Amniotic epithelial cell (primary cell): ENCODE results near the gene SNRNP35.
A peak's percentile ranks its signal among the peaks of the same experiment; 100 is the strongest.
"Not testable (repeated sequence)": the region's sequence is repeated elsewhere in the genome, so short reads cannot be mapped to it uniquely, and the experiment has no call there.

Experiments
- DNase-seq: peaks from one replicate; pipeline ENCODE4 v3.0.0-alpha.2; 2010; ENCODE audit warnings: low read depth

SNRNP35 gene

GRCh38 chr12:123449249-123449733, 8.6 kb upstream of the SNRNP35 start:
- no peak for DNase-seq

DNA sequence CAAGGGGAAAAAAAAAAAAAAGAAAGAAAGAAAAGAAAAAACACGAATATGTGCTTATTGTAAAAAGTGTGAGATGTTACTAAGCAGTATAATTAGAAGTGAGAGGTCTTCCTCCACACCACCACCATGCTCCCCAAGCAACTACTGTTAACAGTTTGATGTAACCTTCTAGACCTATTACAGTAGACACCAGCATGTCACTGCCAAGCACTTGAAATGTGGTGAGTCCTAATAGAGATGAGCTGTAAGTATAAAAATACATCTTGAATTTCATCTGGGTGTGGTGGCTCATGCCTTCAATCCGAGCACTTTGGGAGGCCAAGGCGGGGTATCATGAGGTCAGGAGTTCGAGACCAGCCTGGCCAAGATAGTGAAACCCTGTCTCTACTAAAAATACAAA, 8.1 kb upstream of the SNRNP35 start:
- no peak for DNase-seq

- DNase-seq, result no peak
These were observed 7.3 kb upstream of the SNRNP35 start for GRCh38 chr12:123450636-123451035.

DNA sequence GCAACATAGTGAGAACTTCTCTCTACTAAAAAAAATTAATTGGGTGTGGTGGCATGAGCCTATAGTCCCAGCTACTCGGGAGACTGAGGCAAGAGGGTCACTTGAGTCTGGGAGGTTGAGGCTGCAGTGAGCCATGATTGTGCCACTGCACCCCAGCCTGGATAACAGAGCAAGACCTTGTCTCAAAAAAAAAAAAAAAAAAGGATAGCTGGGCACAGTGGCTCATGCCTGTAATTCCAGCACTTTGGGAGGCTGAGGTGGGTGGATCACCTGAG, 5.7 kb upstream of the SNRNP35 start:
- DNase-seq, result not testable (repeated sequence)

DNA sequence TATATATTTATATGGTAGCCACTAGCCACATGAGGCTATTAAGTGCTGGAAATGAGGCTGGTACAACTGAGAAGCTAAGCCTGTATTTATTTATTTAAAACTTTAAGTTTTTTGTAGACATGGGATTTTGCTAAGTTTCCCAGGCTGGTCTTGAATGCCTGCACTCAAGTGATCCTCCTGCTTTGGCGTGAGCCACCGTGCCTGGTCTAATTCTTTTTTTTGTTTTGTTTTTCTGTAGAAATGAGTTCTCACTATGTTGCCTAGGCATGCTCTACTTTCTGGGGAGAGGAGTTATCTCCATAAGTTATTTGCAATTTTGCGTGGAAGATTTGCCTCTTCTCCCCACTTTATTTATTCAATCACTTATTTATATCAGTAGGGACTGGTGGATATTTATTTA, 4.8 kb upstream of the SNRNP35 start:
- DNase-seq, result no peak

- not testable (repeated sequence) for DNase-seq
These were observed 5.2 kb downstream of the SNRNP35 start for GRCh38 chr12:123463174-123463573.

- DNase-seq, result no peak
These were observed 7.1 kb downstream of the SNRNP35 start for GRCh38 chr12:123465084-123465483.

- no peak for DNase-seq
These were observed 10.8 kb downstream of the SNRNP35 start for GRCh38 chr12:123468786-123469185.

DNA sequence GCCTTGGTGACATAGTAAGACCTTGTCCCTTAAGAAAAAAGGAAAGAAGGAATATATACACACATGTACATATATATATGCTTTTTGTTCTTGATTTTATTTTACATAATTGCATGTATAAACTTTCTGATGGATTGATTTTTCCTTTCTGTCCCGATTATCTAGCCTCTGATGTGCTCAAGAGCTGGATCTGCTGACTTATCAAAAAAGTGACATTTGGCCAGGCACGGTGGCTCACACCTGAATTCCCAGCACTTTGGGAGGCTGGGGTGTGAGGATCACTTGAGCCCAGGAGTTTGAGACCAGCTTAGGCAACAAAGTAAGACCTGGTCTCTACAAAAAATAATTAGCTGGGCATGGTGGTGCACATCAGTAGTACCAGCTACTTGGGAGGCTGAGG, 12.0 kb downstream of the SNRNP35 start:
- no peak for DNase-seq

- peak; percentile 96 for DNase-seq
These were observed 13.6 kb downstream of the SNRNP35 start for GRCh38 chr12:123471374-123472068.

GRCh38 chr12:123472438-123472849, 14.5 kb downstream of the SNRNP35 start:
- no peak for DNase-seq

GRCh38 chr12:123474485-123475245, 16.7 kb downstream of the SNRNP35 start:
- no peak for DNase-seq

GRCh38 chr12:123475246-123475703, 17.3 kb downstream of the SNRNP35 start:
- DNase-seq, result no peak

DNA sequence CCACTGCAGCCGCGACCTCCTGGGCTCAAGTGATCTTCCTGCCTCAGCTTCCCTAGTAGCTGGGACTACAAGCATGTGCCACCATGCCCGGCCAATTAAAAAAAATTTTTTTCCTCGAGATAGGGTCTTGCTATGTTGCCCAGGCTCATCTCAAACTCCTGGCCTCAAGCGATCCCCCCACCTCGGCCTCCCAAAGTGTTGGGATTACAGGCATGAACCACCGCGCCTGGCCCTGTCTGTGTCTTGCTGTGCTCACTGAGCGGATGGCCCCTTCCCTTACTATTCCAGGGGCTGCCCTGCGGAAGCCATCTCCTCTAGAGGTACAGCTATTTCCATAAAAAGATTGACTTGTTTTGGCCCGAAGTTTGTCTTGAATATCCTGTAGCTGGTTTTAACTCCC, 20.1 kb downstream of the SNRNP35 start:
- no peak for DNase-seq

DNA sequence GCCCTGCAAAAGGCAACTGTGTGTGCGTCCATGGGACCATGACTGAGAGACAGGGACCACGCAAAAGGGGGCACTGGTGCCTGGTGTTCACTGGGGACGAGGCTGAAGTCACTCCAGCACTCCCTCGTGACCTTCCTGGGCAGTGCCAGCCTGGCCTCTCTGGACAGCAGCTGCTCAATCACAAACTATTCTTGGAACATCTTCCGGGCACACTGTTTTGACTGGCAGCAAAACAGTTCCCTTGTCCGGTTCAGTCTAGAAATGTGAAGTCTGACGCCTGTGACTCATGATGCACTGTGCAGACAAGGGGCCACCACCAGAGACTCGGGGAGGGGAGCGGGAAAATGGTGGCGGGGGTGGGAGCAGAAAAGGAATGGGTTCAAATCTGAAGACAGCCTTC, 20.8 kb downstream of the SNRNP35 start:
- no peak for DNase-seq

DNA sequence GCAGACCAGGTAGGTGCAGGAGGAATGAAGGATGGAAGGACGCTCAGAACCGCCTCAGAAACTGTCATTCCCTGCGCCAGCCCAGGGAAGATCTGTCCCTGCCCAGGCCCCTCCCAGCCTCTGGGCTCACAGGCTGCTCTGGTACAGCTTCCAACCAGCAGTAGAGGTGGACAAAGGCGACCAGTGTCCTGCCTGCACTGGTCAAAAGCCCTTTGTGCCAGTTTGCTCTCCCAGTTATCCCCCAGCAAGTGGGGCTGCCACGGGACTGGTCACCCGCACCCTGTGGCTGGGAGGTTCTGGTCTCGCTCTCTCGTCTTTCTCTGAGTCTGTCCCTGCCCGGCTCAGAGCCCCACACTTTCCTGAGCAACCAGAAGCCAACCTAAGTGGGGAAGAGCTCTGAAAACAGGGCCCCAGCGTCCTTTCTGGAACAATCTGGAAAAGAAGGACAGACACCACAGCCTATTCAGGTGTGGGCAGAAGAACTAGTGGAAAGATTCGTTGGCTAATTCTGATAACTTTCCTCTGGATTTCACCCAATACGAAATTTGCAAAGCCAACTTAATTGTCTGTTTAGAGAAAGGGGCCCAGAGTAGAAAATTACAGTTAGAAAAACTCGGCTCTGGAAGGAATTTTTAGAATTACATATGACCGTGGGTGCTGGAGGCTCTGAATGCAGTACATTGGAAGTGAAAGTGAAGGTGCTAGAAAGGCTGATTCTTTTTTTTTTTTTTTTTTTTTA, 21.7 kb downstream of the SNRNP35 start:
- no peak for DNase-seq

GRCh38 chr12:123481251-123481650, 23.3 kb downstream of the SNRNP35 start:
- not testable (repeated sequence) for DNase-seq

GRCh38 chr12:123482876-123483275, 24.9 kb downstream of the SNRNP35 start:
- no peak for DNase-seq

GRCh38 chr12:123483602-123484248, 25.8 kb downstream of the SNRNP35 start:
- DNase-seq, result no peak

DNA sequence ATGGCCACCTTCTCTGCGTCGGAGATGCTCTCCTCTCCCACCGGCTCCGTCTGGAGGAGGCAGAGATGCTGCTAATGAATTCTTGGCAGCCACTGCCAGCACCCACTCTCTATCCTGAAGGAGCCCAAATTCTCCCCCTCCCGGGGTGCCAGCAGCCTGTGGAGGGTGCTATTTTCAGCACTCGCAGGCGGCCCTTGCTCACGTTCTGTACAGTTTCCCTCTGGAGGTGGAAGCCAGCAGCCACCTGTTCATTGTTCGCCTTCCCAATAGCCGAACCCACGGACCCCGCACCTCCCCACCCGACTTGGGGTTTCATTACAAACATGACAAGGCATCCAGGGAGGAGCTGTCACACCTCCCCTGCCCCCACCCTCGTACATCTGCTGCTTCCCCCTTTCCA, 27.8 kb downstream of the SNRNP35 start:
- DNase-seq, result no peak

GRCh38 chr12:123487428-123487827, 29.5 kb downstream of the SNRNP35 start:
- DNase-seq, result no peak

- no peak for DNase-seq
These were observed 30.7 kb downstream of the SNRNP35 start for GRCh38 chr12:123488539-123489230.
